Measurements from ENCODE around the gene SPRED3. TPM values are rescaled to one million over a fixed set of nuclear protein-coding genes. Genes with fewer than 3 reads are reported as not detected.

Gene SPRED3
- total and polyA plus RNA-seq, 8 donors, result 0.37 to 5.2 (median 0.96) TPM

GRCh38 chr19:38443458-38443999 lies 55.0 kb downstream of the SPRED3 start:
- Histone ChIP-seq H3K9me3 (no peaks in the 10 kb centered on the region), H3K4me3 (no peak overlapping the region), H3K4me1 (no peaks in the 10 kb centered on the region), H3K27me3 (no peaks in the 10 kb centered on the region), H3K27ac (no peak overlapping the region), H3K36me3 (no peaks in the 10 kb centered on the region)
- DNase-seq, result no peak
- intact Hi-C loops (cut with DNase I), result no loop called here
- no peak for ATAC-seq
- no peak for FAIRE-seq
- whole genome bisulfite sequencing, 2 donors, result 62 to 69% methylated on average over 15 of the region's 15 CpGs
- TF ChIP-seq CTCF (IDR thresholded peaks at IDR 0.05), result no peak

GRCh38 chr19:38444026-38444425 lies 55.5 kb downstream of the SPRED3 start:
- intact Hi-C loops (cut with DNase I), result no loop called here
- FAIRE-seq (no peak), DNase-seq (no peak), ATAC-seq (no peak)
- Histone ChIP-seq H3K36me3 (no peaks in the 10 kb centered on the region), H3K4me1 (no peaks in the 10 kb centered on the region), H3K27ac (no peak overlapping the region), H3K27me3 (no peaks in the 10 kb centered on the region), H3K9me3 (no peaks in the 10 kb centered on the region), H3K4me3 (no peak overlapping the region)
- WGBS, 2 donors, result 76 to 80% methylated on average over 7 of the region's 7 CpGs
- TF ChIP-seq CTCF (IDR thresholded peaks at IDR 0.05), result no peak

GRCh38 chr19:38445362-38445761 lies 56.9 kb downstream of the SPRED3 start:
- intact Hi-C loops (cut with DNase I), result no loop called here
- H3K9me3 ChIP-seq, result no peaks in the 10 kb centered on the region
- TF ChIP-seq CTCF (IDR thresholded peaks at IDR 0.05), result no peak
- H3K4me1 ChIP-seq, result no peaks in the 10 kb centered on the region
- WGBS, 2 donors, result 80 to 91% methylated on average over 7 of the region's 7 CpGs
- no peak overlapping the region for H3K27ac ChIP-seq
- DNase-seq, result no peak
- H3K36me3 ChIP-seq, result no peaks in the 10 kb centered on the region
- no peaks in the 10 kb centered on the region for H3K27me3 ChIP-seq
- H3K4me3 ChIP-seq, result no peak overlapping the region
- ATAC-seq, result no peak
- no peak for FAIRE-seq

- no peaks in the 10 kb centered on the region for H3K36me3 ChIP-seq
- H3K9me3 ChIP-seq, result no peaks in the 10 kb centered on the region
- H3K27me3 ChIP-seq, result no peaks in the 10 kb centered on the region
- intact Hi-C loops (cut with DNase I), result no loop called here
- FAIRE-seq (no peak), DNase-seq (no peak), ATAC-seq (no peak)
- H3K4me1 ChIP-seq, result no peaks in the 10 kb centered on the region
- 87 to 89% methylated on average over 9 of the region's 9 CpGs for WGBS, 2 donors
- TF ChIP-seq CTCF (IDR thresholded peaks at IDR 0.05), result no peak
- no peak overlapping the region for H3K4me3 ChIP-seq
- H3K27ac ChIP-seq, result no peak overlapping the region
Measured at GRCh38 chr19:38448225-38448624, 59.7 kb downstream of the SPRED3 start.

Other genes with a start within 250 kb of the SPRED3 start
- gene DPF1, start 164.5 kb upstream of the SPRED3 start, total RNA-seq, result under 1 TPM in 1 of 6 donors, not detected in 5; 0.37 TPM
- under 1 TPM; 0.19 to 0.26 TPM for gene DPF1, start 164.5 kb upstream of the SPRED3 start, polyA plus RNA-seq
- gene PPP1R14A, start 132.3 kb upstream of the SPRED3 start, total RNA-seq, result 10 to 100 TPM in 1 of 6 donors, 1 to 10 TPM in 5; 6.9 to 15.2 (median 8.1) TPM
- 10 to 100 TPM; 31.4 to 42.8 TPM for gene PPP1R14A, start 132.3 kb upstream of the SPRED3 start, polyA plus RNA-seq
- gene SPINT2, start 124.1 kb upstream of the SPRED3 start, total RNA-seq, result 100 to 1,000 TPM; 121 to 239 (median 152) TPM
- gene SPINT2, start 124.1 kb upstream of the SPRED3 start, polyA plus RNA-seq, result 100 to 1,000 TPM; 178 to 337 TPM
- gene C19orf33, start 84.4 kb upstream of the SPRED3 start, total RNA-seq, result 1 to 10 TPM in 5 of 6 donors, under 1 TPM in 1; 0.59 to 6.7 (median 3.0) TPM
- gene C19orf33, start 84.4 kb upstream of the SPRED3 start, polyA plus RNA-seq, result 10 to 100 TPM; 13.1 to 19.4 TPM
- gene YIF1B, start 72.8 kb upstream of the SPRED3 start, total RNA-seq, result 10 to 100 TPM in 3 of 6 donors, 1 to 10 TPM in 3; 6.9 to 18.2 (median 11.3) TPM
- 10 to 100 TPM; 30.9 to 32.3 TPM for gene YIF1B, start 72.8 kb upstream of the SPRED3 start, polyA plus RNA-seq
- 1 to 10 TPM; 5.0 to 8.7 (median 6.5) TPM for gene KCNK6, start 68.9 kb upstream of the SPRED3 start, total RNA-seq
- gene KCNK6, start 68.9 kb upstream of the SPRED3 start, polyA plus RNA-seq, result 1 to 10 TPM; 3.9 to 9.5 TPM
- gene CATSPERG, start 52.9 kb upstream of the SPRED3 start, total RNA-seq, result 1 to 10 TPM; 1.0 to 4.7 (median 2.8) TPM
- gene CATSPERG, start 52.9 kb upstream of the SPRED3 start, polyA plus RNA-seq, result 1 to 10 TPM; 3.1 to 6.9 TPM
- gene PSMD8, start 14.1 kb upstream of the SPRED3 start, total RNA-seq, result 10 to 100 TPM; 45.0 to 71.3 (median 58.7) TPM
- 10 to 100 TPM; 25.3 to 76.0 TPM for gene PSMD8, start 14.1 kb upstream of the SPRED3 start, polyA plus RNA-seq
- under 1 TPM in 4 of 6 donors, not detected in 2; 0.23 to 0.44 (median 0.26) TPM for gene GGN, start 663 bp upstream of the SPRED3 start, total RNA-seq
- gene GGN, start 663 bp upstream of the SPRED3 start, polyA plus RNA-seq, result 1 to 10 TPM in 1 of 2 donors, under 1 TPM in 1; 0.30 to 2.2 TPM
- gene FAM98C, start 14.4 kb downstream of the SPRED3 start, total RNA-seq, result 10 to 100 TPM; 11.3 to 18.9 (median 15.5) TPM
- 10 to 100 TPM; 20.6 to 26.7 TPM for gene FAM98C, start 14.4 kb downstream of the SPRED3 start, polyA plus RNA-seq
- gene RASGRP4, start 37.5 kb downstream of the SPRED3 start, total RNA-seq, result 1 to 10 TPM in 2 of 6 donors, under 1 TPM in 4; 0.20 to 1.3 (median 0.48) TPM
- gene RASGRP4, start 37.5 kb downstream of the SPRED3 start, polyA plus RNA-seq, result under 1 TPM; 0.40 to 0.53 TPM
- 1 to 10 TPM in 1 of 6 donors, under 1 TPM in 5; 0.19 to 1.0 (median 0.37) TPM for gene RYR1, start 45.0 kb downstream of the SPRED3 start, total RNA-seq
- gene RYR1, start 45.0 kb downstream of the SPRED3 start, polyA plus RNA-seq, result 1 to 10 TPM in 1 of 2 donors, under 1 TPM in 1; 0.68 to 1.4 TPM
- 1 to 10 TPM in 5 of 6 donors, under 1 TPM in 1; 0.79 to 3.8 (median 2.6) TPM for gene MAP4K1, start 229.3 kb downstream of the SPRED3 start, total RNA-seq
- 10 to 100 TPM in 1 of 2 donors, 1 to 10 TPM in 1; 2.6 to 43.4 TPM for gene MAP4K1, start 229.3 kb downstream of the SPRED3 start, polyA plus RNA-seq
- gene EIF3K, start 230.5 kb downstream of the SPRED3 start, total RNA-seq, result 100 to 1,000 TPM in 5 of 6 donors, 10 to 100 TPM in 1; 93.5 to 140 (median 131) TPM
- gene EIF3K, start 230.5 kb downstream of the SPRED3 start, polyA plus RNA-seq, result 100 to 1,000 TPM; 107 to 162 TPM